RPMI8226 (cell line): ENCODE results near the gene COL23A1.
"Not testable (repeated sequence)": the region's sequence is repeated elsewhere in the genome, so short reads cannot be mapped to it uniquely, and the experiment has no call there.

Experiments
- DNase-seq: peaks from one replicate; pipeline ENCODE4 v3.0.0-alpha.2; 2015

COL23A1 gene

DNA sequence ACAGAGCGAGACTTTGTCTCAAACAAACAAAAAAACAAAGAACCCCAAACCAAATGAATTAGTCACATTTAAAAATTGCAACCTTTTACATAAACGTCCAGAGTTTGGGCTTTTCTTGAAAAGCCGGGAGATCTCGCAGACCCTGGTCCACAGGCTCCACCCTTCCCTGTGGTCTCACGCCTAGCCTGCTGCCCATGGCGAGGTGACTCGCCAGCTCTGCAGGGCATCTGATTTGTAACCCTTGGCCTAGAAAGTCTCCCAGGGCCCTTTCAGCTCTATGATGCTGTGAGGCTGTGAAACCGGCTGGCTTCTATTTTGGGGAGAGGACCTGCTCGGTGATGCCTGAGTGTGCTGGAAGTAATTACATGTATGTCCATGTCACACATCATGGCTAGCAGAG lies 312.8 kb downstream of the COL23A1 start:
- DNase-seq = no peak

DNA sequence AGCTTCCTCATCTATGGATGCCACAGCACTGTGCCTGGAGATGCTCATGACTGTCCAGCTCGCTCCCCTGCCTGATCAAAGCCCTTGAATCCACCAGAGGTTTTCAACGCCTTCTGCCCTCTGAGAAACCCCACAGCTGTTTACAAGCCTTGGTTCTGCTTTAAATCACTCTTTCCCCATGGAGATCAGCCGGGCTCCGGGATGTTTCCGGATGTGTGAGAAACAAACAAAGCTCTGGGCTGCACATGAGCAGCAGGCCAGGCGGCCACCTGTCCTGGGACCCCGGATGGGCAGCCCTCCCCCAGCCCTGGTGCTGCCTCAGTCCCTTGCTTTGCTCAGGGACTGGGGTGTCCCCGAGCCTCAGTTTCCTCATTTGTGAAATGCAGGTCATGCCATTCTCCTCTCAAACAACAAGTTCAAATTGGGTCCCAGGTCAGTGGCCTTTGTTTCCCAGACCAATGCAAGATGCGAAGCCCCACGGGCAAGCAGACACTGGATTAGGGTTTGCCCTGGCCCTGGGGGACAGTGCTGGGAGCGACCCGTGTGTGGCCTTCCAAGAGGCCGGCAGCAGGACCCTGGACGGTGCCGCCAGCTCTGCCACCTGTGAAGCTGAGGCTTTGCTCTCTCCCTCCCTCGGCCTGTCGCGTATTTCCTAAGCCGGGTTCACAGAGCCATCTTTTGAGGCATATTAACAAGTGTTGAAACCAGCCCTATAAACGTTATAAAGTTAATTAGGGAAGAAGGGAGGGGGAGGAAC lies 315.2 kb downstream of the COL23A1 start:
- no peak for DNase-seq

DNA sequence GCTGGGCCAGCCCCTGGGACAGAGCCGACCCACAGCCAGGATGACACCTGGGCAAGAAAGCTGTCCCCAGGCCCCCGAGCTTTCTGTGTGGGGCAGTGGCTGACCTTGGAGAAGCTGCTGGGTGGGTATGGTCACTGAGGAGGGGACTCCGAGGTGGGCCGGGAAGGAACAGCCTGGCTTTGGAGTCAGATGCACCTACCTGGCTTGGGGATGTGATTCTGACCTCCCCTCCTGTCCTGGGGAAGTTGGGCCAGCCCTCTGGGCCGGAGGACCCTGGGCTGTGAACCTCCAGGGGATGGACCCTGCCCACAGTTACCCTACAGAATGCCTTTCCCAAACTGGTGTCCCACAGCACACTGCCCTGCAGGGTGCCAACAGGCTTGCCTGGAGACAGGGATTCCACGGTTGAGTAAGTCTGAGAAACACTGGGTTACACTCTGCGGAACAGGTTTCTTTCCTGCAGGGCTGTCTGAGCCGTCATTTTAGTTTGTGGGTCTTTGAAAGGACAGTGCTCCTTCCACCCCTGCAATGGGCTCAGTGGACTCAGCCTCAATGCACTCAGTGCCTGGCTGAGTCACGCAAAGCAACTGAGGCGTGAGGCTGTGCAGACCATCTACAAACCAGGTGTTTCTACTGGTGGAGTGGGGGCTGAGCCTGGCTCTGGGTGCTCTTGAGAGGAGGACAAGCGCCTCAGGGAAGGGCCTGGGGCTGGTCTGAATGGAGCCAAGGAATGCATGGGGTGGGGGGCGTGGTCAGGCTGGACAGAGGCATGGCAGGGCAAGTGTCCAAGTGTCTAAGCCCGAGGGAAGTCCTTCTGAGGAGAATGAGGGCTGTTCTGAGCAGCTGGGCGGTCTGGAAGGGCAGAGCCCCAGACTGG lies 316.3 kb downstream of the COL23A1 start:
- no peak for DNase-seq

DNA sequence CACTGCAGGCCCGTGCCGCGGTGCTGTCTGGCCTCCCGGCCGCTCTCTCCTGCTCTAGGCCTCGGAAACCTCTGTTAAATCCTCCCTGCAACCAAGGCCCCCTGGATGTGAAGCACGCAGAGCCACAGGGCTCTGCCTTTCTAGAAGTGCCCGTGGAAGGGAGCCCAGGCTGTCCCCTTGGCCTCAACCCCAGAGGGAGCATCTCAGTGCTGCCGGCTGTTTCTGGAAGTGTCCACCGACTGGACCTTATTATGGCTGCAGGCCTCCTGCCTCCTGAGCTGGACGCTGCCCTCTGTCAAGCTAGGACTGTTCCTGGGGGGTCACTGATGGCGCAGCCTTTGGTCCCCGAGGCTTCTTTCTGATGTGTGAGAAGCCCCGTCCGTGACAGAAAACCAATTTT lies 317.2 kb downstream of the COL23A1 start:
- no peak for DNase-seq

DNA sequence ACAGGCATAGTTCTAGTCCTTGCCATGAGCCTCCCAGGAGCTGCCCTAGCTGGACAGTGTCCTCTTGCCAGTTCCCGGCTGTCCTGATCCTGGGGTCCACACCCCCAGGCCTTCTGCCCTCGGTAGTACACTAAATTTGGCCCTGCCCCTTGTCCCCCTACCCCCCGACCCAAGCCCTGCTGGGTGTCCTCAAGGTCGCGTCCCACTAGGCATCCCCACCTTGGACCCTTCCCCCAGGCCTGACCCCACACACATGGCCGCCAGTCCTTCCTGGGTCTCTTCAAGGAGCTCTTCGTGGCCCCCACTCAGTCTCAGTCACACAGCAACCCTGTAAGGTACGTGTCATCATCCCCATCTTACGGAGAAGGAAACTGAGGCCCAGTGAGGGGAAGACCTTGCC lies 317.6 kb downstream of the COL23A1 start:
- no peak for DNase-seq

DNA sequence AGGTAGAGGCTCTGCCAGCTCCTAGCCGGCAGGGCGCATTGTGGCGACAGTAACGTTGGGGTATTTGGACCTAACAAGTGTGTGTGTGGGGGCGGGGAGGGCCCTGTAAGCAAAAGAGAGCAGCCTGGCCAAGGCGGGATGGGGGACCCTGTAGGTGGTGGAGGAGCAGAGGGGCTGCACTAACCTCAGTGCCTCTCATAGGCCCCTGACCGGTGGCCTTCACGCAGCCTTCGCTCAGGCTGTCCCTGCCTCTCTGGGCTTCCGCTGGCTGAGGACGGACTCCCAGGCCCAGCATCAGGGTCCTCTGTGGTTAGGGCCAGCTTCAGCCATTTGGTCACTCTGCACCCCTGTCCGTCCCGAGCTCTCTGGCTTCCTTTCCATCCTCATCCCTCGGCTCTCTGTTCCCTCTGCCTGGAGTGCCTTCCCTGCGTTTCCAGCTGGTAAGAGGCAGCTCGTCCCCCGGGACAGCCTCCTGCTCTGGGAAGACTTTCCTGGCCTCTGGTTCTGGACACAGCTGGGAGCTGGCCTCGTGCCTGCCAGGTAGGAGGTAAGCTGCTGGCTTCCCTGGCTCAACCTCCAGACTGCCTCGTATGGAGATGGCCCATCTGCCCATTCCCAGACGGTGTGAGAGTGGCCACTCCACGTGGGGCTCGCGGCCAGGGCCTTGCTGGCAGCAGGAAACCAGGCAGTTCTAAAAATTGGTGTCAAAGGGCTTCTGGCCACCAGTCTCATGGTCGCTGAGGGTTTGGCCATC lies 318.3 kb downstream of the COL23A1 start:
- no peak for DNase-seq

DNA sequence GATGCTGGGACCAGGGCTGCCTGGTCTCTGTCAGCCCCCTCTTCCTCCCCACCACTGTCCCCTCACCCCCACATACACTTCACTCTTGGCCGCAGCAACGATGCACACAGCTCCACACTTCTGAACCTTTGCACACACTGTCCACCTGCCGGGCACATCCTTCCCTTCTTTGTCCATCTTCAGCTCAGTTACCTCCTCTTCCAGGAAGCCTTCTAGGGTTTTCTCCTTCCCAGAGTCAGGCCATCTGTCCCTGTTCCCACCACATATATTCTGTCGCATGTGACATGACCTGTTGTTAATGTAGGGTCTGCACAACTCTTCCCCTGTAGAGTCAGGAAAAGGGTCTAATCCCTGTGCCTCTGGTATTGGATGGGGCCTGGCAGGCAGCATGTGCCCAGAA lies 319.0 kb downstream of the COL23A1 start:
- no peak for DNase-seq

DNA sequence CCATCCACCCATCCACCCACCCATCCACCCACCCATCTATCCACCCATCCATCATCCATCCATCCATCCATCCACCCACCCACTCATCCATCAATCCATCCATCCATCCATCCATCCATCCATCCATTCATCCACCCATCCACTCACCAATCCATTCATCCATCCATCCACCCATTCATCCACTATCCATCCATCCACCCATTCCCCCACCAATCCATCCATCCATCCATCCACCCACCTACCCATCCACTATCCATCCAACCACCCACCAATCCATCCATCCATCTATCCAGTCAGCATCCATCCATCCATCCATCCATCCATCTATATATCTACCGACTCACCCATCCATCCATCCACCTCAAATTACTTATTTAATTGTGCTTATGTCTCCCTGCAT lies 320.7 kb downstream of the COL23A1 start:
- no peak for DNase-seq

DNA sequence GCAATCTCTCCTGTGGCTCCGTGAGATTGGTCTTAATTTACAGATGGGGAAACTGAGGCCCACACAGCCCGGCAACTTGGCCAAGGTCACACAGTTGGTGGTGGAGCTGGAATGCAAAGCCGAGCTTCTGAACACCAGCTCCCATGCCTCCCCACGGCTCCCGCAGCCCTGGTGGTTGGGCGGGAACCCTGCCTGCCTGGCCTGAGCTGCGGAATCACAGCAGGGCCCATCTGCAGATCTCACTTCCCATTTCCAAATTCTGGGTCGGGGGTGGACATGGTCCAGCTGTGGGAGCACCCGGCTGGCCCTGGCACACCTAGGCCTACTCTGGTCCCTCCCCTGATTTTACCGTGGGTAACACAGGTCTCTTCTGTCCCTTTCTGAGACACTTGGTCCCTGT lies 322.3 kb downstream of the COL23A1 start:
- peak; percentile 32 for DNase-seq

DNA sequence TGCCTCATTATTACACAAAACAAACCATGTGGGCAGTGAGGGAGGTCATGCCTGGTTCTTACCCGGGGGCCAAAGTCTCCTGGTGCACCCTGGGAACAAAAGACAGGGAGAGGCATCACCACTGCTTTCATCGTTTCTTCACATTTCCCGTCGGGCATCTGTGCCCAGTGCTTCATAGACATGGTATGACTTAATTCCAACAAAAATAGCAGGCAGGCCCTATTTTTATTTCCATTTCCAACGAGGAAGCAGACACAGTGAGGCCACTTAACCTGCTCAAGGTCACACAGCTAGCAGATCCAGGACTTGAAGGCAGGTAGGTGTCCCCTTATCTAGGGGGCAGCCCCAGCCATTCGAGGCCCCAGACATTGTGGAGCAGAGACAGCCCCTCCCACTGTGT lies 322.9 kb downstream of the COL23A1 start:
- DNase-seq = no peak

DNA sequence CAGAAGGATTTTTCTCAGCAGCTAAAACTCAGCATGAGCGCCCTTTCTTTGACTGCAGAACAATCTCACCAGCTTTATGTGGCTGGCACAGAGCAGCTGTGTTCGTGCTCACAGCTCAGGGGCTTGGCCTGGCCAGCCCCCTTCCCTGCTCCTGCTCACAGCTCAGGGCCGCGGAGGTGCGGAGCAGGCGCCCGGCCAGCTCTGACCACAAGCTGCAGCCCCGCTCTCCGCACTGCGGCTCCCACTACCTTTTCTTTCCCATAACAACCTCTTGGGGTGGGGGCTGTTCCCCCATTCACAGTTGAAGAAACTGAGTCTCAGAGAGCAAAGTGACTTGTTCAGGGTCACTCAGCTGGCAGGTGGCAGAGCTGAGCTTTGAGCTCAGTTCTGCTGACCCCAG lies 323.6 kb downstream of the COL23A1 start:
- DNase-seq = no peak

DNA sequence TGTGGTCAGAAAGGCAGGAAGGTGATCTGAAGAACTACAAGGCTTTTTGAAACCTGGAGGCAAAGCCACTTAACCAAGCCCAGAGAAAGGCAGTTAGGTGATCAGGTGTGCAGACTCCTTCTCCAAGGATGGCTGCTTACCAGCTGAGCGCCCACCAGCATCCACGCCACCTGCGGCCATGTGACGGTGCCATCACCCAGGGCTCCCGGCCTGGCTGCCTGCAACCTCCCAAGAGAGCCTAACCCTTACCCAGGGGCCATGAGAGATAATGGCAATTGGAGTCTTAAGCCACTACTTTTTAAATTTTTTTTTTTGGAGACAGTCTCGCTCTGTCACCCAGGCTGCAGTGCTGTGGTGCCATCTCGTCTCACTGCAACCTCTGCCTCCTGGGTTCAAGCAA lies 324.4 kb downstream of the COL23A1 start:
- DNase-seq = peak; percentile 30

DNA sequence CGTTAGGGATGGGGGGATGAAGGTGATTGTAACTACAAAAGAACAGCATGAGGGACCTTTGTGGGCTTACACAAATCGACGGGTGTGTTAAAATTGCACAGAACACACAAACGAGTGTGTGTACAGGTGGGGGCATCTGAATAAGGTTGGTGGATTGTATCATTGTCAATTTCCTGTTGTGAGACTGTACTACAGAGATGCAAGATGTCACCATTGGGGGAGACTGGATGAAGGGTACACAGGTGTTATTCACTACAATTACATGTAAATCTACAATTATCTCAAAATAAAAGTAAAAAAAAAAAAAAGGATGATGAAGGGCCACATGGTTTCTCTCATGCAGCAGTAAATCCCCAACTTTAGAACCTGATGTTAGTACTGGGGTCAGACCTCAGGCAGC lies 326.1 kb downstream of the COL23A1 start:
- DNase-seq = no peak

DNA sequence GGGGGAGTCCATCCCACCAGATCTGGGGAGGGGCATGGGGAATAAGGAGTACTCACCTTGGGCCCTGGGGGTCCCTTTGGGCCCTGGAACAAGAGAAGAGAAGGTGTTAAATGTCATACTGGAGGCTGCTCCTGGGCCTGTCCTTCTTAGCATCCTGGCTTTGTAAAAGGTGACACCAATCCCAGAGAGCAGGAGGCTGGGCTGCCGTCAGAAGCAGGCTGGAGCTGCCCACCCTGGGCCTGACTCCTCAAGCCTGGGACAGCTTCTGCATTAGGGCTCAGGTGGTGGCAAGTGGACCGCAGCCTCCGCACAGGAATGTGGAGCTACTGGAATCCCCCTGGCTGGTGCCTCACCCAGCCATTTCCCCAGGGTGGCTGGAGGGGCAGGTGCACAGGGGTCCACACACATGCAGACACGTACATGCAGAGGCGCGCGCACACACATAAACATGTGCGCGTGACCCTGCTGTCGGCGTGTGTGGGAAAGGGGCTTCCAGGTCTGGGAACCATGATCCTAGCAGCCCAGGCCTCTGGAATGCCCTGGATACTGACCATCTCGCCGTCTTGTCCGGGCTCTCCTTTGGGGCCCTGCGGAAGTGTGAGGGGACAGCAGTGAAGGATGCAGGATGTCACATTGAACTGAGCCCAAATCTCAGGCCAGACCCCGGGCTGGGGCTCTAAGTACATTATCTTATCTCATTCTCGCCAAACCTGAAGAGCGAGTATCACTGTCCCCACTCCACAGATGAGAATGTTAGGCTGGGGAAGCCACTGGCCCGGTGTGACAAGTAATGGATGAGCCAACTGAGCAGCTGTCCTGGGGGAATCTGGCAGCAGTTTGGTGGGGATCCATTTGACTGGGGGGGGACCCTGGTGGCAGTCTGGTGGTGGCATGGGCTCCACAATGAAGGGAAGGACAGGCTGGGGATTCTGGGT lies 328.3 kb downstream of the COL23A1 start:
- no peak for DNase-seq

DNA sequence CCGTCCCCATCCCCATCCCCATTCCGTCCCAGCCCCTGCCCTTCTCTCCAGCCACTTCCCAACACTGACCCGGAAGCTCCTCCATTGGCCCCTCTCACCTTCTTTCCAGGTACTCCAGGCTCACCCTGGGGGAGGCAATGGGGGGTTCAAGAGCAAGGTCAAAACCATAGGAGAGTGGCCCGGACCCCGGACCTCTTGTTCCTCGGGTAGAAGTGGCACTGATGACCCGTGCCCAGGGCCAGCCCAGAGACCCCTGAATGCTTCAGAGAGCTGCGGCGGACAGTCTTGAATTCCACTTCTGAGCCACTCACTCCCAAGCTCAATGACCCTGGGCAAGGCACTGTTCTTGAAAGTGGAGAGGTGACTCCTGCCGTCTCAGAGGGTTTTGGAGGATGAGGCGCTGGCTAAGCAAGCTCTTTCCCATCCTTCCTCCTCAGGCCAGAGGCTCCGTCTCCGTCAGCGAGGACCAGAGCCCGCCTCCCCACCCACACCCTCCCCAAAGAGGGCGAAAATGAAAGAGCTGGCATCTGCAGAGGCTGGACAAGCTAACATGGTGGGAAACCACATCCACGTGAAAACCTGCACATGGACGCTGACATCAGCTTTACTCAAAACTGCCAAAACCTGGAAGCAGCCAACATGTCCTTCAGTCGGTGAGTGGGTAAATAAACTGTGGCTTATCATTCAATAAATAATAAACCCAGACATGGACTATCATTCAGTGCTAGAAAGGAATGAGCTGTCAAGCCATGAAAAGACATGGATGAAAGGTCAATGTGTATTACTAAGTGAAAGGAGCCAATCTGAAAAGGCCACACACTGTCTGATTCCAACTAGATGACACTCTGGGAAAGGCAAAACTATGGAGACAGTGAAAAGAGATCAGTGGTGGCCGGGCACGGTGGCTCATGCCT lies 330.3 kb downstream of the COL23A1 start:
- DNase-seq = peak; percentile 56

DNA sequence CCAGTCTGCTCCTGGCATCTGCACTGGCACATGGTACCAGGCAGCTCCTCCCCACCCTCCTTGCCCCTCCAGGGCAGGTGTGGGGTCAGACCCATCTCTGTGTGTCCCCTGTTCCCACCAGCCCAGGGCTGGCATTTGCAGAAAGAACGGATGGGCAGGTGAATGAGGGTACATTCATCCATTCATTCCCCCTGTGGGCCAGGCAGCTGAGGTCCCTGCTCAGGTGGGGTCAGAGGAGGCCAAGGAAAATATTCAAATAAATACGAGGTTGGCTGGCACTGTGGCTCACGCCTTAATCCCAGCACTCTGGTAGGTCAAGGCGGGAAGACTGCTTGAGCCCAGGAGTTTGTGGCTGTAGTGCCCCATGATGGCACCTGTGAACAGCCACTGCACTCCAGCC lies 332.5 kb downstream of the COL23A1 start:
- DNase-seq = no peak

DNA sequence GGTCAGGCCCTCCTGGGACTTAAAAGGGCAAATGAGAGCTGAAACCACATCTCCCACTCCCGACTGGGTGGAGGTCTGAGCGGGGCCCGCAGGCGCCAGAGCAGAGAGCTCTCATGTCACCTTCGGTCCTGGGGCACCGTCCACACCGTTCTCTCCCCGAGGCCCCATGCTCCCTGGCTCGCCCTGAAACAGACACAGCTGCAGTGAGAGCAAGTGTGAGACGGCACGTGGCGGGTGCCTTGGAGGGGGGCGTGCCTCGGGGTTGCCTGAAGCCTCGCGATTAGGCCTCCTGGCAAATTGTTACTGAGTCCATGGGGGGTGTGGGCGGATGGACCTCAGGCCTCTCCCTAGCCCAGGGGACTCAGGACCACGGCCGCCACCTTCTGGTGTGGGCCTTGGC lies 333.4 kb downstream of the COL23A1 start:
- DNase-seq = no peak

DNA sequence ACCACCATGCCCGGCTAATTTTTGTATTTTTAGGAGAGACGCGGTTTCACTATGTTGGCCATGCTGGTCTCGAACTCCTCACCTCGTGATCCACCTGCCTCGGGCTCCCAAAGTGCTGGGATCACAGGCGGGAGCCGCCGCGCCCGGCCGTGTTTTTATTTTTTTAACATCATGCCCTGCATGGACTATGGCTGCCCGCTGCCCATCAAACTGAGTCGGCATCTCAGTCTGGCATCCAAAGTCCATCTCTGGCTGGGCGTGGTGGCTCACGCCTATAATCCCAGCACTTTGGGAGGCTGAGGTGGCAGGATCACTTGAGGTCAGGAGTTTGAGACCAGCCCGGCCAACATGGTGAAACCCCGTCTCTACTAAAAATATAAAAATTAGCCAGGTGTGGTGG lies 336.6 kb downstream of the COL23A1 start:
- not testable (repeated sequence) for DNase-seq

DNA sequence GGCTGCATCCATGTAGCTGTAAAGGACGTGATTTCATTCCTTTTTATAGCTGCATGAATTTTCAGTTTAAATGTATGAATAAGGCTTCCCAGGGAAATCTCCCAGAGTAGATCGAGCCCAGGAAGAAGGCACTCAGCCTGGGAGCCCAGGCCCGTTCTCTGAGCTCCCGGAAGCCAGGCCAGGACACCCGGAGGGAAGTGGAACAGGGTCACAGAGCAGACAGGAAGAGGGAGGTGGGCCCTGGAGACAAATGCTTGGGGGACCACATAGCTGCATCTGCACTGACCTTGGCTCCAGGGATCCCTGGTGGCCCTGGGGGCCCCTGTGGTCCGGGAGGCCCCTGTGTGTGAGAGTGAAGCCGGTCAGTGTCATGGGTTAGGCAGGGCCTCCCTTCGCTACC lies 337.9 kb downstream of the COL23A1 start:
- DNase-seq = no peak

DNA sequence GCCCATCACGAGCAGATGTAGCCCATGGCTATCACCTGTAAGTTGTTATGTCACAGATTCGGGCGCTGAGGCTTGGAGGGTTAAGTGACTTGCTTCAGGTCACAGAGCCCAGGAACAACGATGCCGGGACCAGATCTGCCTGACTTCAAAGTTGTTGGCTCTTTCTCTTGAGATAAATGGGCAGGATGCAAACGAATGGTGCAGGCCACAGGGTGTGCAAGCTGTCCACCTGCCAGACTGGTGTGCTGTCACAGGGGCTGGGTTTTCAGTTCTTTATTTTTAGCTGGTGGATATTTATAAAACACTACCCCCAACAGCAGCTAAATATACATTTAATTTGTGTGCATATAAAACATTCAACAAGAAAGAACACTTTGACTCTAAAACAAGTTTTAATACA lies 339.9 kb downstream of the COL23A1 start:
- peak; percentile 25 for DNase-seq
